Progenitor cell of endocrine pancreas (in vitro differentiated cells): ENCODE results near the gene BTK. TPM values are rescaled to one million over a fixed set of nuclear protein-coding genes. Genes with fewer than 3 reads are reported as not detected.

Experiments
- DNase-seq: peaks from one replicate; pipeline ENCODE4 v3.0.0; 2021; ENCODE audit warnings: low spot score; ENCODE audit not compliant: unreplicated experiment
- H3K27ac Mint-ChIP-seq: 2 replicates; pipeline ENCODE4 v1.8.0; 2021; ENCODE audit warnings: mild to moderate bottlenecking, moderate library complexity, mixed read lengths
- H3K27me3 Mint-ChIP-seq: 2 replicates; pipeline ENCODE4 v1.8.0; 2021; ENCODE audit warnings: mixed read lengths
- H3K36me3 Mint-ChIP-seq: 2 replicates; pipeline ENCODE4 v1.8.0; 2022; ENCODE audit warnings: mixed read lengths; ENCODE audit not compliant: insufficient read depth
- H3K4me1 Mint-ChIP-seq: 2 replicates; pipeline ENCODE4 v1.8.0; 2021; ENCODE audit warnings: low read depth, mixed read lengths
- H3K4me3 Mint-ChIP-seq: 2 replicates; pipeline ENCODE4 v1.8.0; 2021; ENCODE audit warnings: low read depth, mild to moderate bottlenecking, moderate library complexity, mixed read lengths
- H3K9me3 Mint-ChIP-seq: 2 replicates; pipeline ENCODE4 v1.8.0; 2021; ENCODE audit warnings: low read depth, mixed read lengths
- CTCF ChIP-seq: fragments of 200-600 bp; sonication (generic); IDR thresholded peaks from one replicate; pipeline ENCODE4 v1.5.0; 2021; ENCODE audit warnings: antibody characterized with exemption, mild to moderate bottlenecking; ENCODE audit not compliant: unreplicated experiment
- total RNA-seq: library from RNA; stranded (reverse); gene quantifications from 2 replicates; pipeline ENCODE4 v1.2.1, GENCODE V29; 2021

The BTK gene
- total RNA-seq, 1 donor from 2014 or later, result not detected

GRCh38 chrX:101368800-101369199, 17.2 kb downstream of the BTK start:
- no peak for TF ChIP-seq CTCF
- Mint-ChIP-seq H3K4me1 (no peaks in the 10 kb centered on the region), H3K4me3 (no peak overlapping the region), H3K27me3 (no peaks in the 10 kb centered on the region), H3K27ac (no peak overlapping the region), H3K9me3 (no peaks in the 10 kb centered on the region), H3K36me3 (no peaks in the 10 kb centered on the region)
- DNase-seq, result no peak

DNA sequence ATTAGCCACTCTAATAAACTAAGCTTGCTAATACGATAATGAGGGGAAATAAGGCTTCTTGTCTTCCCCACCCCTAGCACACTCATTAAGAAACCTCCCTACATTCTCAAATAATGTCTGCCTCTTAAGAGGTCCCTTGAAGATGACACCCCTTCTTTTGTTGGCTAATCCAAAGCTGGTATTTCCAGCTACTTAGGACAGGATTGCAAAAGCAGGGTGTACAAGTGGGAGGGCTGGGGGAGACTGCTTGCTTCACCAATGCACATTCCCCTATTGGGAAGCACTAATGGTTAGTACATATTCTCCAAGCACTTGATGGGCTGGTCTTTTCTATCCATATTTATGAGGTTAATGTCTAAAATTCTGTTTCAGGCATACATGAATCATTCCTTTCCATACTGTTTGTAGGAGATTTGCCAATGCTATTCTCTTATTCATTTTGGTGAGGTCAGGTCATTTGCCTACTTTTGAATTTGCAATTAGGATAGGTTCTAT, 20.6 kb downstream of the BTK start:
- no peak for TF ChIP-seq CTCF
- no peaks in the 10 kb centered on the region for H3K27me3 Mint-ChIP-seq
- no peak overlapping the region for H3K4me3 Mint-ChIP-seq
- H3K9me3 Mint-ChIP-seq, result peaks cover 3% of the 10 kb centered on the region
- no peak overlapping the region for H3K27ac Mint-ChIP-seq
- no peaks in the 10 kb centered on the region for H3K36me3 Mint-ChIP-seq
- no peaks in the 10 kb centered on the region for H3K4me1 Mint-ChIP-seq
- DNase-seq, result no peak

GRCh38 chrX:101362757-101363156, 23.2 kb downstream of the BTK start:
- Mint-ChIP-seq H3K27me3 (no peaks in the 10 kb centered on the region), H3K27ac (no peak overlapping the region), H3K9me3 (peaks cover 6% of the 10 kb centered on the region), H3K36me3 (no peaks in the 10 kb centered on the region), H3K4me3 (no peak overlapping the region), H3K4me1 (no peaks in the 10 kb centered on the region)
- no peak for DNase-seq
- no peak for TF ChIP-seq CTCF

- no peak for DNase-seq
- no peak for TF ChIP-seq CTCF
- Mint-ChIP-seq H3K4me1 (peaks cover 2% of the 10 kb centered on the region), H3K36me3 (no peaks in the 10 kb centered on the region), H3K27ac (no peak overlapping the region), H3K9me3 (peaks cover 9% of the 10 kb centered on the region), H3K27me3 (no peaks in the 10 kb centered on the region), H3K4me3 (no peak overlapping the region)
These were observed 23.9 kb downstream of the BTK start for GRCh38 chrX:101362116-101362515.

DNA sequence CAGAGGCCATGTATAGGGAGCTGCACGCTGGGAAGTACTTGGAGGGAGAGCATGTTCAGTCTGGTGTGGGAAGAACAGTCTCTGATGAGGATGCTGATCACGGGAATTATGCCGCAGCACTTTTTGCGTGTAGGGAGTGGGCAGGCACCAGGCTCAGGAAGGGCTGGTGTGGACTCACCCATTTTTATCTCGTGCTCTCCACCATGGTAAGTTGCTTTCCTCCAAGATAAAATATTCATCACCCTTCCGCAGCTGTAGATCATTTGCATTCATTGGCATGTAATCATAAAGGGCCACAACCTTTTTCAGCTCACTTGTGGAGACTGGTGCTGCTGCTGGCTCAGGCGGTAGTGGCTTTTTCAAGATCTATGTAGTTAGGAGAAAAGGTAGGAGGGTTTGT, 25.6 kb downstream of the BTK start:
- Mint-ChIP-seq H3K27me3 (no peaks in the 10 kb centered on the region), H3K36me3 (no peaks in the 10 kb centered on the region), H3K4me1 (peaks cover 2% of the 10 kb centered on the region), H3K9me3 (peaks cover 17% of the 10 kb centered on the region), H3K4me3 (no peak overlapping the region), H3K27ac (no peak overlapping the region)
- no peak for TF ChIP-seq CTCF
- DNase-seq, result no peak
